ENCODE results near the gene TRIM72.
"Not testable (repeated sequence)": the region's sequence is repeated elsewhere in the genome, so short reads cannot be mapped to it uniquely, and the experiment has no call there.

TRIM72 gene

GRCh38 chr16:31251435-31251834 is 37.5 kb downstream of the TRIM72 start:
- no peak for DNase-seq (ENCODE audit: low read depth in 4 of 4, low spot score in 1 of 4)

DNA sequence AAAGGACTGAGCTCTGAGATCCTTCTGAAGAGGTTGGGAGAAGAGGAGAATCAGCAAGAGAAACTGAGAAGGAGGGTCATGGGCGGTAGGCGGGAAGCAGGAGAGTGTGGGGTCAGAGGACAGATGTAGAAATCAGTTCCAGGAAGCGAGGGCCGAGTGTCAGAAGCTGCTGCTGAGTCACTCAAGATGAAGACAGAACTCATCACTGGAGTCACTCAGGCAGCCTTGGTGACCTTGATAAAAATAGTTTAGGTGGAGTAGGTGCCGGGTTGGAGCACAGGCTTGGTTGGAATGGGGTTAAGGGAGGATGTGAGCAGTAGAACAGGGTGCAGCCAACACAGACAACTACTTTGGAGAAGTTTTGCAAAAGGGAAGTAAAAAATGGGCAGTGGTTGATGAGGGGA is 39.7 kb downstream of the TRIM72 start:
- peak in 2 of 4 experiments; percentile 7 to 25 for DNase-seq (ENCODE audit: low read depth in 4 of 4, low spot score in 1 of 4)

GRCh38 chr16:31256466-31256865 is 42.5 kb downstream of the TRIM72 start:
- no peak for DNase-seq (ENCODE audit: low read depth in 4 of 4, low spot score in 1 of 4)

GRCh38 chr16:31258366-31258765 is 44.4 kb downstream of the TRIM72 start:
- DNase-seq (ENCODE audit: low read depth in 4 of 4, low spot score in 1 of 4): no peak

GRCh38 chr16:31260136-31260931 is 46.4 kb downstream of the TRIM72 start:
- no peak for DNase-seq (ENCODE audit: low read depth in 4 of 4, low spot score in 1 of 4)

DNA sequence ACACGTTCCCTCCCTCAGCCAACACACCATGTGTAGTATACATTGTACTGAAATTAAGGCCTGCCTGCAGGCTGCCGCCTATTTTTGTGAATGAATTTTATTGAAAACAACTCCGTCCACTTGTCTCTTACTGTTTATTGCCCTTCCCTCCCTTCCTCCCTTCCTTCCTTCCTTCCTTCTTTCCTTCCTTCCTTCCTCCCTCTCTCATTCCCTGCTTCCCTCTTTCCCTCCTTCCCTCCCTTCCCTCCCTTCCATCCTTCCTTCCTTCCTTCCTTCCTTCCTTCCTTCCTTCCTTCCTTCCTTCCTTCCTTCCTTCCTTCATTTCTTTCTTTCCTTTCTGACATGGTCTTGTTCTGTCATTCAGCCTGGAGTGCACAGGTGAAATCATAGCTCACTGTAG is 48.2 kb downstream of the TRIM72 start:
- no peak for DNase-seq (ENCODE audit: low read depth in 4 of 4, low spot score in 1 of 4)

- peak; percentile 31 to 78 (median 54) for DNase-seq (ENCODE audit: low read depth in 4 of 4, low spot score in 1 of 4)
These were observed 51.7 kb downstream of the TRIM72 start for GRCh38 chr16:31265329-31266245.

- DNase-seq (ENCODE audit: low read depth in 4 of 4, low spot score in 1 of 4): no peak
These were observed 53.6 kb downstream of the TRIM72 start for GRCh38 chr16:31267332-31268032.

- DNase-seq (ENCODE audit: low read depth in 4 of 4, low spot score in 1 of 4): no peak
These were observed 54.1 kb downstream of the TRIM72 start for GRCh38 chr16:31268033-31268365.

- DNase-seq (ENCODE audit: low read depth in 4 of 4, low spot score in 1 of 4): no peak
These were observed 55.0 kb downstream of the TRIM72 start for GRCh38 chr16:31268891-31269290.

GRCh38 chr16:31269541-31269940 is 55.6 kb downstream of the TRIM72 start:
- no peak for DNase-seq (ENCODE audit: low read depth in 4 of 4, low spot score in 1 of 4)

GRCh38 chr16:31269973-31270372 is 56.1 kb downstream of the TRIM72 start:
- DNase-seq (ENCODE audit: low read depth in 4 of 4, low spot score in 1 of 4): not testable (repeated sequence)

DNA sequence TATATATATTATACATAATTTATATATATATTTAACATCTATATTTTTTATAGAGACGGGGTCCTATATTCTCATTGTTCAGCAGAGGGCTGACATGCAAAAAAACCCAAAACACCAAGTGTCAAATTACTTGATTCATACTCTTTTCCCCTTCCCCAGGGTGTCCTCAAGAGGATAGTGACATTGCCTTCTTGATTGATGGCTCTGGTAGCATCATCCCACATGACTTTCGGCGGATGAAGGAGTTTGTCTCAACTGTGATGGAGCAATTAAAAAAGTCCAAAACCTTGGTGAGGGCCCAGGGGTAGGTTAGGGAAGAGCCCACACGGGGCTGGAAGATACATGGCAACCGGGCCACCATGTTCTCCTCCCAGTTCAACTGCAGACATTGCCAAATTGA is 56.9 kb downstream of the TRIM72 start:
- no peak for DNase-seq (ENCODE audit: low read depth in 4 of 4, low spot score in 1 of 4)

GRCh38 chr16:31271621-31272190 is 57.8 kb downstream of the TRIM72 start:
- no peak for DNase-seq (ENCODE audit: low read depth in 4 of 4, low spot score in 1 of 4)

GRCh38 chr16:31273187-31273586 is 59.3 kb downstream of the TRIM72 start:
- no peak for DNase-seq (ENCODE audit: low read depth in 4 of 4, low spot score in 1 of 4)

DNA sequence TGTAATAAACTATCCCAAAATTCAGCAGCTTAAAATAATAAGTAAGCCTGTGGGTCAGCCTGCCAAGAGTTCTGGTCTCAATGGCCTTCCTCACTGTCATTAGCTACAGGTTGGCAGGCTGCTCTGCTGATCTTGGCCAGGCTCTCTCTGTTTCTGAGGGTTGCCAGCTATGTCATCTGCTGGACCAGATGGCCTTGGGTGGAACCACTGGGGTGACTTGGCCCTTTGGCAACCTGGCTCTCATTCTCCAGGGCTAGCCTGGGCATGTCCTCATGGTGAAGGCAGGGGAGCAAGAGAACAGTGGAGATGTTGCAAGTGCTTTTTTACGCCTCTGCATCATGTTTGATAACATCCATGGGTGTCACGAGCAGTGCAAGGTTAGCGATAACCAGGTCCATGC is 59.8 kb downstream of the TRIM72 start:
- no peak for DNase-seq (ENCODE audit: low read depth in 4 of 4, low spot score in 1 of 4)

DNA sequence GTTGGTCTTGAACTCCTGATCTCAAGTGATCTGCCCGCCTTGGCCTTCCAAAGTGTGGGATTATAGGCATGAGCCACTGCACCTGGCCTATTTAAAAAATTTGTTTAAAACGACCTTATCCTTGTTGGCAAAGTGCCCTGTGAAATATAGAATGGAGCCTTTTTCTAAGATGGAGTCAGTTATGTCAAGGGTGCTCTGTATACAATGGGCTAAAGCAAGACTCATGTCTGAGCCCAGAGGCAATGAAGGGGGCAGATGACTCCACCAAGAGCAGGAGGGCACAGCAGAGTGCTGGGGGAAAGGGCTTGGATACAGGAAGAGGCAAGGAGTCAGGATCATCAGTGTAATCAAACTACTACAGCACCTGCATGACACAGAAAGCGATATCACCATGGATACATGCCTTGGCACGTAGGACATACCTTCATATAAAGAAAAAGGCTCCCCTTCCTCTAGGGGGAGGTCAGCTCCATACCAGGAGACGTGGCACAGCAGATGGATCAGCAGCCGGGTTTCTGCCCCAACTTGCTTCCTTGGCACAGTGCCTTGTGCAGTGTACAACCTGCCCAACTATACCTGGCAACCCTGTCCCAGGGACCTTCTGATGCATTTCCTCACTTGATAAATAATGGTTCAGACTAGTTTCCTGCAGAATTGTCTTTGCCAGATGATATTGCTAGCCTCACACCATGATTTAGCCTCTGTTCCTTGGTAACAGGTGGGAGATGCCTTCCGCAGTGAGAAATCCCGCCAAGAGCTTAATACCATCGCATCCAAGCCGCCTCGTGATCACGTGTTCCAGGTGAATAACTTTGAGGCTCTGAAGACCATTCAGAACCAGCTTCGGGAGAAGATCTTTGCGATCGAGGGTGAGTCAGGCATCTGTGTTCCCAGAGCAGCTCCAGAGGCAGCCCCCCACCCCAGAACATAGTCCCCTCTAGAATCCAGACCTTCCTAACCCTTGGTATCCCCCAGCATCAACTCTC is 61.2 kb downstream of the TRIM72 start:
- DNase-seq (ENCODE audit: low read depth in 4 of 4, low spot score in 1 of 4): no peak

GRCh38 chr16:31276600-31276999 is 62.7 kb downstream of the TRIM72 start:
- DNase-seq (ENCODE audit: low read depth in 4 of 4, low spot score in 1 of 4): no peak

DNA sequence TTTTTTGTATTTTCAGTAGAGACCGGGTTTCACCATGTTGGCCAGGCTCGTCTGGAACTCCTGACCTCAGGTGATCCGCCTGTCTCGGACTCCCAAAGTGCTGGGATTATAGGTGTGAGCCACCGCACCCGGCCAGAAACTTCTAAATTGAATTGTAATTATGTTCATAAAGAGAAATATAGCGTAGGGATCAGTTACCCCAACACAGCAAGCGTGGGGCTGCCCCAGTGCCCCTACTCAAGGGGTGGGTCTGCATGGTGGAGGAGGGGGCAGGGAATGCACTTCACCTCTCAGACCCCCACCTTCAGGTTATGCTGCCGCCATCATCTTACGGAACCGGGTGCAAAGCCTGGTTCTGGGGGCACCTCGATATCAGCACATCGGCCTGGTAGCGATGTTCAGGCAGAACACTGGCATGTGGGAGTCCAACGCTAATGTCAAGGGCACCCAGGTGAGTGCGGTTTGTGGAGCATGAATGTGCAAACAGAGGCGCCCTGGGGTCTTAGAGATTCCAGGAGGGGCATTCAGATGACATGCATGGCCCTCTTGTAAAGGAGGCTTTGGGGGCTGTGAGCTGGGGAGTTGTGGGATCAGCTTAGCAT is 63.8 kb downstream of the TRIM72 start:
- DNase-seq (ENCODE audit: low read depth in 4 of 4, low spot score in 1 of 4): no peak

DNA sequence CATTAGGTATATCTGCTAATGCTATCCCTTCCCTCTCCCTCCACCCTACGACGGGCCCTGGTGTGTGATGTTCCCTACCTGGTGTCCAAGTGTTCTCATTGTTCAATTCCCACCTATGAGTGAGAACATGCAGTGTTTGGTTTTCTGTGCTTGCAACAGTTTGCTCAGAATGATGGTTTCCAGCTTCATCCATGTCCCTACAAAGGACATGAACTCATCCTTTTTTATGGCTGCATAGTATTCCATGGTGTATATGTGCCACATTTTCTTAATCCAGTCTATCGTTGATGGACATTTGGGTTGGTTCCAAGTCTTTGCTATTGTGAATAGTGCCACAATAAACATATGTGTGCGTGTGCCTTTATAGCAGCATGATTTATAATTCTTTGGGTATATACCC is 64.9 kb downstream of the TRIM72 start:
- DNase-seq (ENCODE audit: low read depth in 4 of 4, low spot score in 1 of 4): not testable (repeated sequence)

Measured in stimulated activated CD4-positive, alpha-beta T cell treated with anti-CD3 and anti-CD28 coated beads, Interleukin-1b, Interleukin-23, amount 100 ng/mL, for 24 hours (primary cell).